Neural crest cell (in vitro differentiated cells): ENCODE results near the gene NMNAT2. TPM values are rescaled to one million over a fixed set of nuclear protein-coding genes. Genes with fewer than 3 reads are reported as not detected.
"Not testable (repeated sequence)": the region's sequence is repeated elsewhere in the genome, so short reads cannot be mapped to it uniquely, and the experiment has no call there.

Source experiments
- DNase-seq: peaks from one replicate; pipeline ENCODE4 v3.0.0; 2021; ENCODE audit warnings: low read depth, mixed read lengths, low spot score
- H3K27ac Mint-ChIP-seq: one replicate; pipeline ENCODE4 v1.8.0; 2021; ENCODE audit warnings: mild to moderate bottlenecking, mixed read lengths; ENCODE audit not compliant: unreplicated experiment
- H3K27me3 Mint-ChIP-seq: 2 replicates; pipeline ENCODE4 v1.8.0; 2021; ENCODE audit warnings: low read depth, mild to moderate bottlenecking, mixed read lengths
- H3K36me3 Mint-ChIP-seq: 2 replicates; pipeline ENCODE4 v1.8.0; 2021; ENCODE audit warnings: low read depth, mild to moderate bottlenecking, mixed read lengths
- H3K4me1 Mint-ChIP-seq: 2 replicates; pipeline ENCODE4 v1.8.0; 2021; ENCODE audit warnings: mixed read lengths
- H3K4me3 Mint-ChIP-seq: one replicate; pipeline ENCODE4 v1.8.0; 2021; ENCODE audit warnings: mild to moderate bottlenecking, mixed read lengths
- H3K9me3 Mint-ChIP-seq: 2 replicates; pipeline ENCODE4 v1.8.0; 2021; ENCODE audit warnings: mixed read lengths
- CTCF ChIP-seq: fragments of 200-600 bp; sonication (generic); conservative IDR thresholded peaks from 2 replicates; pipeline ENCODE4 v1.5.0; 2021; ENCODE audit warnings: antibody characterized with exemption, mild to moderate bottlenecking
- total RNA-seq: library from RNA; stranded (reverse); gene quantifications from 2 replicates; pipeline ENCODE4 v1.2.1, GENCODE V29; 2021

The NMNAT2 gene
- total RNA-seq, 1 donor from 2014 or later = 4.5 TPM

GRCh38 chr1:183435497-183435896, 17.3 kb upstream of the NMNAT2 start:
- H3K4me1 Mint-ChIP-seq = no peaks in the 10 kb centered on the region
- H3K4me3 Mint-ChIP-seq = no peak overlapping the region
- H3K27ac Mint-ChIP-seq = no peak overlapping the region

DNA sequence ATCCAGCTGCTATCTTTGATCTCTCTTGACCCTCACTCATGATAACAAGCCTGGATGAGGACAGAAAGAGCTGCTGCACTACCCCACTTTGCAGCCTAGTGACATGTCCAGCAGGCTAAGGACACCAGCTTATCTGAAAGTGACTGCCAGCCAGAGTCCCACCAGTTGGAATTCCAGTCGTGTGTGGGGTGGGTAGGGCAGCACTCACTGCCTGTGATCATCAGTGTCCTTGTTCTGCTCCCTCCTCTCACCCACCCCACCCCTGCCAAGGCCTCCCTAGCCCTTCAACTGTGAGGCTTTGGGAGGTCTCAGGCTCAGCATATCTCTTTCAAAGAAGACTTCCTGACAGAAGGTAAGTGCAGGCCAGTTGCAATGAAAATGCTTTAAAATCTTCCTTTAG, 15.5 kb upstream of the NMNAT2 start:
- Mint-ChIP-seq H3K27me3 (peaks cover 8% of the 10 kb centered on the region), H3K27ac (no peak overlapping the region), H3K9me3 (no peaks in the 10 kb centered on the region), H3K4me3 (no peak overlapping the region), H3K36me3 (no peaks in the 10 kb centered on the region), H3K4me1 (no peaks in the 10 kb centered on the region)
- no peak for TF ChIP-seq CTCF
- DNase-seq = no peak

More at GRCh38 chr1:183435497-183435896, 17.3 kb upstream of the NMNAT2 start:
- no peak for TF ChIP-seq CTCF
- H3K27me3 Mint-ChIP-seq = peaks cover 8% of the 10 kb centered on the region
- H3K36me3 Mint-ChIP-seq = no peaks in the 10 kb centered on the region
- no peaks in the 10 kb centered on the region for H3K9me3 Mint-ChIP-seq
- no peak for DNase-seq

GRCh38 chr1:183432548-183432875, 14.3 kb upstream of the NMNAT2 start:
- peaks cover 5% of the 10 kb centered on the region for H3K27me3 Mint-ChIP-seq
- no peak overlapping the region for H3K27ac Mint-ChIP-seq
- no peaks in the 10 kb centered on the region for H3K9me3 Mint-ChIP-seq

GRCh38 chr1:183431840-183432547, 13.8 kb upstream of the NMNAT2 start:
- Mint-ChIP-seq H3K27ac (no peak overlapping the region), H3K4me1 (no peaks in the 10 kb centered on the region), H3K4me3 (no peak overlapping the region), H3K27me3 (peaks cover 5% of the 10 kb centered on the region), H3K9me3 (no peaks in the 10 kb centered on the region), H3K36me3 (no peaks in the 10 kb centered on the region)
- no peak for TF ChIP-seq CTCF
- DNase-seq = no peak

More at GRCh38 chr1:183432548-183432875, 14.3 kb upstream of the NMNAT2 start:
- no peaks in the 10 kb centered on the region for H3K36me3 Mint-ChIP-seq
- no peak for DNase-seq
- H3K4me3 Mint-ChIP-seq = no peak overlapping the region
- H3K4me1 Mint-ChIP-seq = no peaks in the 10 kb centered on the region
- TF ChIP-seq CTCF = no peak

DNA sequence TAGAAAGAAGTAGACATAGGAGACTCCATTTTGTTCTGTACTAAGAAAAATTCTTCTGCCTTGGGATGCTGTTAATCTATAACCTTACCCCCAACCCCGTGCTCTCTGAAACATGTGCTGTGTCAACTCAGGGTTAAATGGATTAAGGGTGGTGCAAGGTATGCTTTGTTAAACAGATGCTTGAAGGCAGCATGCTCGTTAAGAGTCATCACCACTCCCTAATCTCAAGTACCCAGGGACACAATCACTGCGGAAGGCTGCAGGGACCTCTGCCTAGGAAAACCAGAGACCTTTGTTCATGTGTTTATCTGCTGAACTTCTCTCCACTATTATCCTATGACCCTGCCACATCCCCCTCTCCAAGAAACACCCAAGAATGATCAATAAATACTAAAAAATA, 9.4 kb upstream of the NMNAT2 start:
- H3K4me3 Mint-ChIP-seq, H3K4me1 Mint-ChIP-seq, H3K36me3 Mint-ChIP-seq, H3K9me3 Mint-ChIP-seq, H3K27ac Mint-ChIP-seq, DNase-seq: not testable (repeated sequence)
- peaks cover 28% of the 10 kb centered on the region for H3K27me3 Mint-ChIP-seq

GRCh38 chr1:183424691-183425090, 6.5 kb upstream of the NMNAT2 start:
- no peak for TF ChIP-seq CTCF
- Mint-ChIP-seq H3K9me3 (peaks cover 6% of the 10 kb centered on the region), H3K4me3 (no peak overlapping the region), H3K27ac (no peak overlapping the region), H3K4me1 (peaks cover 2% of the 10 kb centered on the region), H3K27me3 (peaks cover 52% of the 10 kb centered on the region), H3K36me3 (no peaks in the 10 kb centered on the region)
- no peak for DNase-seq
